Testis (tissue), 2 donors: ENCODE results near the gene OCIAD2.

Experiments used
- POLR2A ChIP-seq: fragments of 450-650 bp; IDR thresholded peaks from one replicate; pipeline ENCODE4 v1.6.1; 2017; ENCODE audit warnings: antibody characterized with exemption, mild to moderate bottlenecking, moderate library complexity
- TF ChIP-seq, protein P1 (sequence below), 3 experiments: fragments of 450-650 bp in 2 of 3; fragments of 200-600 bp in 1 of 3; sonication (generic) in 1 of 3; IDR thresholded peaks; one replicate each; pipeline ENCODE4 v1.5.1; 2016 to 2019; ENCODE audit warnings: antibody characterized with exemption in 3 of 3, mild to moderate bottlenecking in 2 of 3, moderate library complexity in 1 of 3

DNA sequence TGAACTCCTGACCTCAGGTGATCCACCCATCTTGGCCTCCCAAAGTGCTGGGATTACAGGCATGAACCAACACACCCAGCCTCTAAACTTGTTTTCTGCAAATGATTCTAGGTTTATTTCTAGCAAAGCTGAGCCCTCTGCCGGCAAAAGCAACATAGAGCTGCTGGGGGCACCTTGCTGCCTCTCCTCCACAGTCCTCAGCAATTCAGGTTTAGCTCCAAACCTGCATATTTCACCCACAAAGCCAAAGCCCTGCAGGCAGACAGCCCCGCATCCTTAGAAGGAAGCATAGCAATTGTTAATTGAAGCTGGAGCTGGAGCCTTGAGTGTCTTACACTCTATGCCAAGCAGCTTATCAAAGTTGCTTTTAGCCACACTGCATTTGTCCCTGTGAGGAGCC lies 24.9 kb upstream of the OCIAD2 start:
- TF ChIP-seq POLR2A, result no peak
- TF ChIP-seq, protein P1, sequence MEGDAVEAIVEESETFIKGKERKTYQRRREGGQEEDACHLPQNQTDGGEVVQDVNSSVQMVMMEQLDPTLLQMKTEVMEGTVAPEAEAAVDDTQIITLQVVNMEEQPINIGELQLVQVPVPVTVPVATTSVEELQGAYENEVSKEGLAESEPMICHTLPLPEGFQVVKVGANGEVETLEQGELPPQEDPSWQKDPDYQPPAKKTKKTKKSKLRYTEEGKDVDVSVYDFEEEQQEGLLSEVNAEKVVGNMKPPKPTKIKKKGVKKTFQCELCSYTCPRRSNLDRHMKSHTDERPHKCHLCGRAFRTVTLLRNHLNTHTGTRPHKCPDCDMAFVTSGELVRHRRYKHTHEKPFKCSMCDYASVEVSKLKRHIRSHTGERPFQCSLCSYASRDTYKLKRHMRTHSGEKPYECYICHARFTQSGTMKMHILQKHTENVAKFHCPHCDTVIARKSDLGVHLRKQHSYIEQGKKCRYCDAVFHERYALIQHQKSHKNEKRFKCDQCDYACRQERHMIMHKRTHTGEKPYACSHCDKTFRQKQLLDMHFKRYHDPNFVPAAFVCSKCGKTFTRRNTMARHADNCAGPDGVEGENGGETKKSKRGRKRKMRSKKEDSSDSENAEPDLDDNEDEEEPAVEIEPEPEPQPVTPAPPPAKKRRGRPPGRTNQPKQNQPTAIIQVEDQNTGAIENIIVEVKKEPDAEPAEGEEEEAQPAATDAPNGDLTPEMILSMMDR (IDR thresholded peaks at IDR 0.05), result no peak
